GM12891 (cell line): ENCODE data around the gene RWDD1.

Source experiments
- POLR2A ChIP-seq: IDR thresholded peaks from 2 replicates; pipeline ENCODE4 v1.6.1; 2011; ENCODE audit warnings: low read depth, low read length, control low read depth
- POLR2AphosphoS5 ChIP-seq: IDR thresholded peaks from 2 replicates; pipeline ENCODE4 v1.6.1; 2011; ENCODE audit warnings: low read depth, low read length, control low read depth
- TAF1 ChIP-seq: IDR thresholded peaks from 2 replicates; pipeline ENCODE4 v1.6.1; 2011; ENCODE audit warnings: low read depth, low read length, control low read depth

- TF ChIP-seq TAF1 (no peak), POLR2A (no peak), POLR2AphosphoS5 (no peak)
Measured at GRCh38 chr6:116624036-116624805, 52.9 kb downstream of the RWDD1 start.
